ENCODE data around the gene ARMC12.

GRCh38 chr6:35757456-35758123 lies 20.8 kb downstream of the ARMC12 start:
- TF ChIP-seq CTCF (optimal IDR thresholded peaks at IDR 0.05 in 1 of 3, IDR thresholded peaks at IDR 0.05 in 1 of 3, conservative IDR thresholded peaks at IDR 0.05 in 1 of 3; ENCODE audit: extremely low read depth in 1 of 3, insufficient read depth in 2 of 3, low read length in 3 of 3): peak; percentile 27 to 52 (median 39)
- no peak for TF ChIP-seq EZH2 (IDR thresholded peaks at IDR 0.05; ENCODE audit: low read length)
